HUES64 (cell line): ENCODE results near the gene ANTXR2.

Source experiments
- H3K27ac ChIP-seq: 2 replicates; pipeline ENCODE4 v1.7.0; 2013; ENCODE audit warnings: low read depth, low read length, inconsistent platforms
- H3K27me3 ChIP-seq: 2 replicates; pipeline ENCODE4 v1.6.1; 2013; ENCODE audit warnings: mild to moderate bottlenecking, low read length; ENCODE audit not compliant: insufficient read depth
- H3K36me3 ChIP-seq: 2 replicates; pipeline ENCODE4 v1.6.1; 2013; ENCODE audit warnings: mild to moderate bottlenecking, low read length; ENCODE audit not compliant: insufficient read depth
- H3K4me1 ChIP-seq: 2 replicates; pipeline ENCODE4 v1.6.1; 2013; ENCODE audit warnings: mild to moderate bottlenecking, low read length, moderate library complexity; ENCODE audit not compliant: insufficient read depth
- H3K4me3 ChIP-seq: 2 replicates; pipeline ENCODE4 v1.5.1; 2013; ENCODE audit warnings: mild to moderate bottlenecking, low read length, moderate library complexity
- H3K9ac ChIP-seq: 2 replicates; pipeline ENCODE4 v1.6.1; 2013; ENCODE audit warnings: mild to moderate bottlenecking, low read depth, low read length
- H3K9me3 ChIP-seq: 2 replicates; pipeline ENCODE4 v1.6.1; 2013; ENCODE audit warnings: low read depth, low read length; ENCODE audit not compliant: insufficient read depth
- WGBS: fragments of 150-250, 120-280 bp; methylation state at CpG from one replicate; pipeline ENCODE4 v1.1.7; 2013; ENCODE audit warnings: missing lambda C conversion rate; 5-methylcytosine and 5-hydroxymethylcytosine counted together

ANTXR2 gene

GRCh38 chr4:80091688-80092087, 18.7 kb upstream of the ANTXR2 start:
- no peak overlapping the region for H3K9ac ChIP-seq
- 94% methylated on average over 2 of the region's 2 CpGs for WGBS

GRCh38 chr4:80091184-80091583, 18.2 kb upstream of the ANTXR2 start:
- Histone ChIP-seq H3K36me3 (no peaks in the 10 kb centered on the region), H3K27me3 (no peaks in the 10 kb centered on the region), H3K27ac (no peak overlapping the region), H3K9me3 (no peaks in the 10 kb centered on the region), H3K4me3 (no peak overlapping the region), H3K9ac (no peak overlapping the region), H3K4me1 (no peaks in the 10 kb centered on the region)
- WGBS, result 95% methylated on average over 2 of the region's 3 CpGs

More at GRCh38 chr4:80091688-80092087, 18.7 kb upstream of the ANTXR2 start:
- Histone ChIP-seq H3K36me3 (no peaks in the 10 kb centered on the region), H3K27ac (no peak overlapping the region), H3K4me3 (no peak overlapping the region), H3K27me3 (no peaks in the 10 kb centered on the region), H3K9me3 (no peaks in the 10 kb centered on the region), H3K4me1 (no peaks in the 10 kb centered on the region)

- Histone ChIP-seq H3K27me3 (no peaks in the 10 kb centered on the region), H3K4me3 (no peak overlapping the region), H3K9me3 (no peaks in the 10 kb centered on the region), H3K4me1 (no peaks in the 10 kb centered on the region), H3K9ac (no peak overlapping the region), H3K27ac (no peak overlapping the region), H3K36me3 (no peaks in the 10 kb centered on the region)
- 92% methylated on average over 1 of the region's 1 CpG for WGBS
Measured at GRCh38 chr4:80090090-80090489, 17.1 kb upstream of the ANTXR2 start.

GRCh38 chr4:80088471-80088870, 15.4 kb upstream of the ANTXR2 start:
- WGBS, result 100% methylated on average over 1 of the region's 1 CpG
- no peaks in the 10 kb centered on the region for H3K4me1 ChIP-seq
- no peak overlapping the region for H3K9ac ChIP-seq
- H3K27ac ChIP-seq, result no peak overlapping the region
- H3K9me3 ChIP-seq, result no peaks in the 10 kb centered on the region
- no peaks in the 10 kb centered on the region for H3K36me3 ChIP-seq
- no peaks in the 10 kb centered on the region for H3K27me3 ChIP-seq
- no peak overlapping the region for H3K4me3 ChIP-seq

GRCh38 chr4:80086296-80086695, 13.3 kb upstream of the ANTXR2 start:
- H3K27me3 ChIP-seq, result no peaks in the 10 kb centered on the region
- no peak overlapping the region for H3K4me3 ChIP-seq
- H3K9me3 ChIP-seq, result no peaks in the 10 kb centered on the region
- H3K9ac ChIP-seq, result no peak overlapping the region
- no peak overlapping the region for H3K27ac ChIP-seq
- WGBS, result 88% methylated on average over 4 of the region's 5 CpGs
- H3K4me1 ChIP-seq, result no peaks in the 10 kb centered on the region
- H3K36me3 ChIP-seq, result no peaks in the 10 kb centered on the region

GRCh38 chr4:80085081-80085480, 12.1 kb upstream of the ANTXR2 start:
- Histone ChIP-seq H3K36me3 (no peaks in the 10 kb centered on the region), H3K27ac (no peak overlapping the region), H3K4me1 (no peaks in the 10 kb centered on the region), H3K9ac (no peak overlapping the region), H3K4me3 (no peak overlapping the region), H3K9me3 (no peaks in the 10 kb centered on the region), H3K27me3 (no peaks in the 10 kb centered on the region)
- 88% methylated on average over 3 of the region's 3 CpGs for WGBS

- H3K27me3 ChIP-seq, result no peaks in the 10 kb centered on the region
- no peaks in the 10 kb centered on the region for H3K36me3 ChIP-seq
- H3K4me3 ChIP-seq, result no peak overlapping the region
- H3K9me3 ChIP-seq, result no peaks in the 10 kb centered on the region
- no peaks in the 10 kb centered on the region for H3K4me1 ChIP-seq
- H3K27ac ChIP-seq, result no peak overlapping the region
- 94% methylated on average over 2 of the region's 2 CpGs for WGBS
- no peak overlapping the region for H3K9ac ChIP-seq
Measured at GRCh38 chr4:80082693-80083092, 9.7 kb upstream of the ANTXR2 start.

- Histone ChIP-seq H3K4me3 (no peak overlapping the region), H3K9me3 (no peaks in the 10 kb centered on the region), H3K4me1 (no peaks in the 10 kb centered on the region), H3K27me3 (no peaks in the 10 kb centered on the region), H3K36me3 (no peaks in the 10 kb centered on the region), H3K9ac (no peak overlapping the region), H3K27ac (no peak overlapping the region)
- WGBS, result 88% methylated on average over 4 of the region's 4 CpGs
Measured at GRCh38 chr4:80081566-80081965, 8.5 kb upstream of the ANTXR2 start.

- Histone ChIP-seq H3K27ac (no peak overlapping the region), H3K4me3 (no peak overlapping the region), H3K9me3 (no peaks in the 10 kb centered on the region), H3K9ac (no peak overlapping the region), H3K4me1 (no peaks in the 10 kb centered on the region), H3K36me3 (no peaks in the 10 kb centered on the region), H3K27me3 (peaks cover 6% of the 10 kb centered on the region; the same call in 1 of the 2 replicates)
- WGBS, result 96% methylated on average over 15 of the region's 15 CpGs
Measured at GRCh38 chr4:80079255-80079923, 6.4 kb upstream of the ANTXR2 start.

- 88% methylated on average over 3 of the region's 3 CpGs for WGBS
Measured at GRCh38 chr4:80078346-80079092, 5.5 kb upstream of the ANTXR2 start.

GRCh38 chr4:80077639-80078038, 4.6 kb upstream of the ANTXR2 start:
- Histone ChIP-seq H3K9me3 (no peaks in the 10 kb centered on the region), H3K9ac (no peak overlapping the region), H3K27ac (no peak overlapping the region), H3K27me3 (peaks cover 17% of the 10 kb centered on the region; the same call in 1 of the 2 replicates), H3K4me1 (peaks cover 6% of the 10 kb centered on the region; the same call in 1 of the 2 replicates), H3K4me3 (no peak overlapping the region), H3K36me3 (no peaks in the 10 kb centered on the region)
- WGBS, result no CpG with 5 or more reads among the region's 5 CpGs

More at GRCh38 chr4:80078346-80079092, 5.5 kb upstream of the ANTXR2 start:
- Histone ChIP-seq H3K27me3 (peaks cover 15% of the 10 kb centered on the region; the same call in 1 of the 2 replicates), H3K27ac (no peak overlapping the region), H3K4me1 (peaks cover 4% of the 10 kb centered on the region; the same call in 1 of the 2 replicates), H3K36me3 (no peaks in the 10 kb centered on the region), H3K9ac (no peak overlapping the region), H3K9me3 (no peaks in the 10 kb centered on the region), H3K4me3 (no peak overlapping the region)
